Spinal cord (tissue), 10 donors: ENCODE data around the gene S100A4. TPM values are rescaled to one million over a fixed set of nuclear protein-coding genes. Genes with fewer than 3 reads are reported as not detected.
A peak's percentile ranks its signal among the peaks of the same experiment; 100 is the strongest.

Source experiments
- DNase-seq, 6 donors: peaks; one replicate each; pipeline versions ENCODE4 v3.0.0 to v3.0.0-alpha.2; 2013 to 2015; ENCODE audit warnings: low spot score in 6 of 6, low read depth in 4 of 6
- H3K27ac ChIP-seq: one replicate; pipeline ENCODE4 v1.5.1; 2013; ENCODE audit warnings: low read depth, low read length, control low read depth
- H3K27me3 ChIP-seq: one replicate; pipeline ENCODE4 v1.6.1; 2013; ENCODE audit warnings: low read length; ENCODE audit not compliant: control insufficient read depth, insufficient read depth
- H3K36me3 ChIP-seq: one replicate; pipeline ENCODE4 v1.6.1; 2013; ENCODE audit warnings: low read length; ENCODE audit not compliant: control insufficient read depth, insufficient read depth
- H3K4me1 ChIP-seq: one replicate; pipeline ENCODE4 v1.6.1; 2013; ENCODE audit warnings: low read length; ENCODE audit not compliant: control insufficient read depth, insufficient read depth
- H3K4me3 ChIP-seq: one replicate; pipeline ENCODE4 v1.5.1; 2013; ENCODE audit warnings: low read depth, low read length, control low read depth
- H3K9me3 ChIP-seq: one replicate; pipeline ENCODE4 v1.6.1; 2013; ENCODE audit warnings: low read length; ENCODE audit not compliant: control insufficient read depth, insufficient read depth
- WGBS: methylation state at CpG from one replicate; pipeline ENCODE4 v1.1.5; 2013; ENCODE audit warnings: missing lambda C conversion rate; ENCODE audit not compliant: insufficient coverage; 5-methylcytosine and 5-hydroxymethylcytosine counted together
- polyA plus RNA-seq, 2 donors: library from polyadenylated mRNA; unstranded; fragments of 120-200 nt; gene quantifications; one replicate each; pipeline ENCODE4 v1.2.1, GENCODE V29; 2013; ENCODE audit not compliant: insufficient read length in 2 of 2
- total RNA-seq, 2 donors: library from RNA; depleted of rRNA in 1 of 2; stranded (reverse); fragments of 120-200 nt in 1 of 2; fragments of >200 nt in 1 of 2; gene quantifications; one replicate each; pipeline versions ENCODE4 v1.2.3 to v1.2.4, GENCODE V29; 2013 to 2014
- donor health status: healthy.

S100A4 gene
- total and polyA plus RNA-seq, 4 donors: 6.0 to 38.2 (median 19.5) TPM

DNA sequence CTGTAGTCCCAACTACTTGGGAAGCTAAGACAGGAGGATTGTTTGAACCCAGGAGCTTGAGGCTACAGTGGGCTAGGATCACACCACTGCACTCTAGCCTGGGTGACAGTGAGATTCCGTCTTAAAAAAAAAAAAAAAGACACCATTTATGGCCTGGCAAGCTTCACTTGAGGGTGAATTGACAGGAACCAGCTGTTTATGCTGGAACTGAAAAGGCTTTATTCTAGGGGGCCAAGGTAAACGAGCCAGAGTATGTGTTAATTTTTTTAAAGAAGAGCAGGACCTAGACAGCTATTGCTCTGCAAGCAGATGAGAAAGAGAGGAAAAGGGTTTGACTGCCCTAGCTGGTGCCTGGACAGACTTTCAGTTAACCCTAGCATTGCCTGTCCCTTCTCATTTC lies 46.9 kb downstream of the S100A4 start:
- H3K27ac ChIP-seq: no peak overlapping the region
- H3K36me3 ChIP-seq: no peaks in the 10 kb centered on the region
- WGBS: 0% methylated on average over 1 of the region's 2 CpGs
- no peaks in the 10 kb centered on the region for H3K9me3 ChIP-seq
- DNase-seq: no peak
- no peaks in the 10 kb centered on the region for H3K4me1 ChIP-seq
- H3K27me3 ChIP-seq: no peaks in the 10 kb centered on the region
- H3K4me3 ChIP-seq: no peak overlapping the region

DNA sequence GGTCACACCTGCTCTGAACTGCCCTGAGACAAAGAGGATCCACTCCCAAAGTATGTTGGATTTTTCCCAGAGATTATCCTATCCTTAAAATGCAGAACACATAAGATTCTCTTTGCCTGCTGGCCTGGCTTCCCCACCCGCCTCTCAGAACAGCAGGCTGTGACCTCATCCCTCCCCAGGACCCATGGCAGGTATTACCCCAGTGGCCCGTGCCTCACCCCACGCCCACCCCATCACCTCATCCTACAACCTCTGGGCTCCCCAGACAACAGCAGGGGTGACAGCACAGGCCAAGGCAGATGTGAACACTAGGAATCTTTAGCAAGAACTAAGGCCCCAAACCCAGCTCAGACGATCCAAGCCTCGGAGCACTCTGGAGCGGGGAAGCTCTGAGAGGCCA lies 50.1 kb downstream of the S100A4 start:
- Histone ChIP-seq H3K4me1 (no peaks in the 10 kb centered on the region), H3K36me3 (no peaks in the 10 kb centered on the region), H3K9me3 (no peaks in the 10 kb centered on the region), H3K4me3 (no peak overlapping the region), H3K27me3 (no peaks in the 10 kb centered on the region), H3K27ac (no peak overlapping the region)
- 66% methylated on average over 6 of the region's 6 CpGs for WGBS
- no peak for DNase-seq

DNA sequence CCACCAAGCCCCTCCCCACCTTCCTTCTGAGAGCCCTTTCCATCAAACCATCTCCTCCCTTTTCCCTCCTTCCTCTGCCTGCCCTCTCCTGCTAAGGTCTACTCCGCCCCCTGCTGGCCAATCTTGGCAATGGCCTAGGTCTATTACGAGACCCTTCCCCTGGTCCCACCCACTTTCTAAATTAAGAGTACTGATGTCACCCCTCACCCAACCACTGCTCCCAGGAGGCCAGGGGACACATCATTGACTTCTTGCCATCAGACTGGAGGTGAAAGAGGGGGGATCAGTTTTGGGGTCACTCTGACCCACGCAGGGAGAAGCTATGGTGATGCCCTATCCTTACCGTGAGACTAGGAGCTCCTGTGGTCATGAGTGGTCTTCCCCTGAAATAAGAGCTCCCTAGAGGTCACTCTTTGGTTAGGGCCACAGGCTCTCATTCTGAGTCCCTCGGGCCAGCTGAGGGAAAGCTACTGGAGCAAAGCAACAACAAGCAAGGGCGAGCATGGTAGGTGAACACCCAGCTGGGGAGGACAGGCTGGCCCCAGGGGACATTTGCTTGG lies 50.5 kb downstream of the S100A4 start:
- DNase-seq: peak in 4 of 6 donors; percentile 21 to 75 (median 51)
- H3K27me3 ChIP-seq: no peaks in the 10 kb centered on the region
- peaks cover 3% of the 10 kb centered on the region for H3K4me1 ChIP-seq
- no peak overlapping the region for H3K27ac ChIP-seq
- no peaks in the 10 kb centered on the region for H3K36me3 ChIP-seq
- 41% methylated on average over 6 of the region's 6 CpGs for WGBS
- H3K9me3 ChIP-seq: no peaks in the 10 kb centered on the region
- no peak overlapping the region for H3K4me3 ChIP-seq

Other genes starting within 250 kb of the S100A4 start
- not detected for gene PGLYRP3, start 232.9 kb downstream of the S100A4 start, total RNA-seq
- gene PGLYRP3, start 232.9 kb downstream of the S100A4 start, polyA plus RNA-seq: not detected
- gene PGLYRP4, start 197.0 kb downstream of the S100A4 start, total RNA-seq: not detected
- gene PGLYRP4, start 197.0 kb downstream of the S100A4 start, polyA plus RNA-seq: not detected
- 100 to 1,000 TPM in 1 of 2 donors, 10 to 100 TPM in 1; 16.5 to 829 TPM for gene S100A9, start 188.0 kb downstream of the S100A4 start, total RNA-seq
- 1 to 10 TPM; 2.1 to 4.3 TPM for gene S100A9, start 188.0 kb downstream of the S100A4 start, polyA plus RNA-seq
- gene S100A12, start 170.2 kb downstream of the S100A4 start, total RNA-seq: 10 to 100 TPM in 1 of 2 donors, 1 to 10 TPM in 1; 1.4 to 87.6 TPM
- not detected for gene S100A12, start 170.2 kb downstream of the S100A4 start, polyA plus RNA-seq
- 100 to 1,000 TPM in 1 of 2 donors, 1 to 10 TPM in 1; 8.3 to 286 TPM for gene S100A8, start 154.7 kb downstream of the S100A4 start, total RNA-seq
- gene S100A8, start 154.7 kb downstream of the S100A4 start, polyA plus RNA-seq: 1 to 10 TPM; 1.3 to 3.8 TPM
- gene S100A7A, start 129.3 kb downstream of the S100A4 start, total RNA-seq: not detected
- not detected for gene S100A7A, start 129.3 kb downstream of the S100A4 start, polyA plus RNA-seq
- not detected for gene S100A7, start 85.2 kb downstream of the S100A4 start, total RNA-seq
- not detected for gene S100A7, start 85.2 kb downstream of the S100A4 start, polyA plus RNA-seq
- 100 to 1,000 TPM in 1 of 2 donors, 10 to 100 TPM in 1; 75.3 to 276 TPM for gene S100A6, start 9.8 kb downstream of the S100A4 start, total RNA-seq
- 100 to 1,000 TPM; 106 to 149 TPM for gene S100A6, start 9.8 kb downstream of the S100A4 start, polyA plus RNA-seq
- gene S100A5, start 4.9 kb downstream of the S100A4 start, total RNA-seq: not detected
- gene S100A5, start 4.9 kb downstream of the S100A4 start, polyA plus RNA-seq: not detected
- not detected for gene S100A3, start 3.5 kb upstream of the S100A4 start, total RNA-seq
- under 1 TPM in 1 of 2 donors, not detected in 1; 0.29 TPM for gene S100A3, start 3.5 kb upstream of the S100A4 start, polyA plus RNA-seq
- 1 to 10 TPM in 1 of 2 donors, not detected in 1; 1.2 TPM for gene S100A2, start 20.0 kb upstream of the S100A4 start, total RNA-seq
- under 1 TPM; 0.40 to 0.81 TPM for gene S100A2, start 20.0 kb upstream of the S100A4 start, polyA plus RNA-seq
- gene S100A16, start 67.3 kb upstream of the S100A4 start, total RNA-seq: 100 to 1,000 TPM in 1 of 2 donors, 10 to 100 TPM in 1; 46.0 to 101 TPM
- 100 to 1,000 TPM; 120 to 135 TPM for gene S100A16, start 67.3 kb upstream of the S100A4 start, polyA plus RNA-seq
- under 1 TPM in 1 of 2 donors, not detected in 1; 0.61 TPM for gene S100A14, start 70.5 kb upstream of the S100A4 start, total RNA-seq
- gene S100A14, start 70.5 kb upstream of the S100A4 start, polyA plus RNA-seq: under 1 TPM in 1 of 2 donors, not detected in 1; 0.39 TPM
- gene S100A13, start 81.7 kb upstream of the S100A4 start, total RNA-seq: 100 to 1,000 TPM in 1 of 2 donors, 10 to 100 TPM in 1; 30.5 to 141 TPM
- gene S100A13, start 81.7 kb upstream of the S100A4 start, polyA plus RNA-seq: 10 to 100 TPM; 42.0 to 58.3 TPM
- gene S100A1, start 82.6 kb upstream of the S100A4 start, total RNA-seq: 10 to 100 TPM in 1 of 2 donors, 1 to 10 TPM in 1; 3.7 to 10.2 TPM
- gene S100A1, start 82.6 kb upstream of the S100A4 start, polyA plus RNA-seq: 10 to 100 TPM; 18.5 to 19.0 TPM
- 10 to 100 TPM; 56.9 to 58.0 TPM for gene CHTOP, start 88.3 kb upstream of the S100A4 start, total RNA-seq
- 100 to 1,000 TPM; 115 to 127 TPM for gene CHTOP, start 88.3 kb upstream of the S100A4 start, polyA plus RNA-seq
- 10 to 100 TPM; 58.0 to 70.5 TPM for gene SNAPIN, start 112.9 kb upstream of the S100A4 start, total RNA-seq
- gene SNAPIN, start 112.9 kb upstream of the S100A4 start, polyA plus RNA-seq: 10 to 100 TPM; 65.4 to 70.2 TPM
- 100 to 1,000 TPM; 155 to 243 TPM for gene ILF2, start 125.2 kb upstream of the S100A4 start, total RNA-seq
- 100 to 1,000 TPM; 209 to 214 TPM for gene ILF2, start 125.2 kb upstream of the S100A4 start, polyA plus RNA-seq
- gene NPR1, start 132.9 kb upstream of the S100A4 start, total RNA-seq: 1 to 10 TPM; 1.7 to 6.3 TPM
- gene NPR1, start 132.9 kb upstream of the S100A4 start, polyA plus RNA-seq: 1 to 10 TPM; 1.6 to 3.2 TPM
- 10 to 100 TPM; 40.5 to 57.8 TPM for gene INTS3, start 182.2 kb upstream of the S100A4 start, total RNA-seq
- 100 to 1,000 TPM in 1 of 2 donors, 10 to 100 TPM in 1; 81.5 to 107 TPM for gene INTS3, start 182.2 kb upstream of the S100A4 start, polyA plus RNA-seq
- gene SLC27A3, start 229.6 kb upstream of the S100A4 start, total RNA-seq: 10 to 100 TPM; 12.1 to 29.0 TPM
- gene SLC27A3, start 229.6 kb upstream of the S100A4 start, polyA plus RNA-seq: 10 to 100 TPM; 28.5 to 37.3 TPM